NB4 (cell line): ENCODE data around the gene PPP2R5C.

Experiments used
- MYC ChIP-seq: IDR thresholded peaks from 2 replicates; pipeline ENCODE4 v1.6.1; 2011; ENCODE audit warnings: low read depth, low read length
- POLR2A ChIP-seq: IDR thresholded peaks from 2 replicates; pipeline ENCODE4 v1.6.1; 2011; ENCODE audit warnings: mild to moderate bottlenecking; ENCODE audit not compliant: insufficient read length; ENCODE audit errors: extremely low read depth
- TF ChIP-seq, protein P1 (sequence below): IDR thresholded peaks from one replicate; pipeline ENCODE4 v1.5.1; 2012; ENCODE audit warnings: low read depth, low read length

DNA sequence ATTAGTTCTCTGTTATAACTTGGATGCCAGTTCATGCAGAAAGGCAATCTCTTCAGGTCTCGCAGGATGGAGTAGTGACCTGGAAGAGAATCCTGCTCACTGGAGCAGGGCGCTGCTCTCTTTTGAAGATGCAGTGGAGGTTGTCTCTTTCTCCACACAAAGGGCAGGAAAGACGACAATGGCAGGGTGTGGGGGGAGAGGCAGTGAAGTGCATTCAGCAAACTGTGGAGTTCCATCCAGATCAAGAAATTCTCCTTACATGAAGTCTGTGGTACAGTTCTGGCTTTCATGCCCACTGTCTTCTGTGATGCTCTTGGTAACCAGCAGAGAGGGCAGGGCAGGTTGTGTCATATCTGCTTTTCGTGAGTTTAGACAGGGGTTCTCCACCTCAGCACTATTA lies 6.6 kb upstream of the PPP2R5C start:
- TF ChIP-seq POLR2A, result no peak
- TF ChIP-seq, protein P1, sequence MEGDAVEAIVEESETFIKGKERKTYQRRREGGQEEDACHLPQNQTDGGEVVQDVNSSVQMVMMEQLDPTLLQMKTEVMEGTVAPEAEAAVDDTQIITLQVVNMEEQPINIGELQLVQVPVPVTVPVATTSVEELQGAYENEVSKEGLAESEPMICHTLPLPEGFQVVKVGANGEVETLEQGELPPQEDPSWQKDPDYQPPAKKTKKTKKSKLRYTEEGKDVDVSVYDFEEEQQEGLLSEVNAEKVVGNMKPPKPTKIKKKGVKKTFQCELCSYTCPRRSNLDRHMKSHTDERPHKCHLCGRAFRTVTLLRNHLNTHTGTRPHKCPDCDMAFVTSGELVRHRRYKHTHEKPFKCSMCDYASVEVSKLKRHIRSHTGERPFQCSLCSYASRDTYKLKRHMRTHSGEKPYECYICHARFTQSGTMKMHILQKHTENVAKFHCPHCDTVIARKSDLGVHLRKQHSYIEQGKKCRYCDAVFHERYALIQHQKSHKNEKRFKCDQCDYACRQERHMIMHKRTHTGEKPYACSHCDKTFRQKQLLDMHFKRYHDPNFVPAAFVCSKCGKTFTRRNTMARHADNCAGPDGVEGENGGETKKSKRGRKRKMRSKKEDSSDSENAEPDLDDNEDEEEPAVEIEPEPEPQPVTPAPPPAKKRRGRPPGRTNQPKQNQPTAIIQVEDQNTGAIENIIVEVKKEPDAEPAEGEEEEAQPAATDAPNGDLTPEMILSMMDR, result no peak
- TF ChIP-seq MYC, result no peak
